HG02870 (cell line): ENCODE data around the gene PRND.

Source experiments
- ATAC-seq: cut with Tn5 transposase; IDR thresholded peaks from one replicate; pipeline ENCODE4 v1.9.1; 2021; ENCODE audit warnings: mild to moderate bottlenecking, moderate library complexity; ENCODE audit not compliant: unreplicated experiment

The PRND gene

GRCh38 chr20:4775322-4776078 lies 53.8 kb downstream of the PRND start:
- no peak for ATAC-seq

- ATAC-seq: no peak
Observed at GRCh38 chr20:4776079-4776630, 54.4 kb downstream of the PRND start.
